H1 (cell line): ENCODE data around the gene GPS1.

Experiments used
- ATF2 ChIP-seq: IDR thresholded peaks from 2 replicates; pipeline ENCODE4 v1.6.1; 2012; ENCODE audit warnings: low read length, inconsistent platforms
- BRCA1 ChIP-seq: IDR thresholded peaks from 2 replicates; pipeline ENCODE4 v1.6.1; 2012; ENCODE audit warnings: low read depth, low read length, improper control_type of control experiment
- CEBPB ChIP-seq: IDR thresholded peaks from 2 replicates; pipeline ENCODE4 v1.6.1; 2012; ENCODE audit warnings: low read depth, low read length
- CREB1 ChIP-seq: IDR thresholded peaks from 2 replicates; pipeline ENCODE4 v1.6.1; 2012; ENCODE audit warnings: inconsistent platforms
- CTCF ChIP-seq, 3 experiments: IDR thresholded peaks; 1 replicate in 2 of 3; 2 replicates in 1 of 3; pipeline versions ENCODE4 v1.5.1 to v1.6.1; 2011; ENCODE audit warnings: low read length in 3 of 3, mild to moderate bottlenecking in 3 of 3, inconsistent platforms in 2 of 3, low read depth in 1 of 3, moderate library complexity in 1 of 3; ENCODE audit not compliant: insufficient read depth in 1 of 3; ENCODE audit errors: control extremely low read depth in 1 of 3
- EGR1 ChIP-seq: IDR thresholded peaks from 2 replicates; pipeline ENCODE4 v1.6.1; 2011; ENCODE audit warnings: low read depth, low read length, borderline replicate concordance
- GTF2F1 ChIP-seq: IDR thresholded peaks from 2 replicates; pipeline ENCODE4 v1.6.1; 2012; ENCODE audit warnings: low read depth, low read length, improper control_type of control experiment, borderline replicate concordance
- KDM5A ChIP-seq: fragments of 200-600 bp; IDR thresholded peaks from 2 replicates; pipeline ENCODE4 v1.7.1; 2012; ENCODE audit warnings: mild to moderate bottlenecking, low read length, inconsistent platforms, mixed read lengths
- MAX ChIP-seq: IDR thresholded peaks from 2 replicates; pipeline ENCODE4 v1.6.1; 2012; ENCODE audit warnings: inconsistent platforms
- POLR2AphosphoS5 ChIP-seq: IDR thresholded peaks from 2 replicates; pipeline ENCODE4 v1.6.1; 2011; ENCODE audit warnings: low read depth, low read length
- ZNF274 ChIP-seq: IDR thresholded peaks from 2 replicates; pipeline ENCODE4 v1.7.0; 2012; ENCODE audit warnings: low read length, borderline replicate concordance; ENCODE audit errors: extremely low read depth

GRCh38 chr17:82095777-82096708 is 44.3 kb downstream of the GPS1 start:
- TF ChIP-seq ZNF274 (no peak), BRCA1 (no peak), CTCF (IDR thresholded peaks at IDR 0.05; ENCODE audit: control extremely low read depth in 1 of 3, insufficient read depth in 1 of 3, low read depth in 1 of 3, low read length in 3 of 3) (no peak), ATF2 (no peak), POLR2AphosphoS5 (peak; percentile 27; the same call in 1 of the 2 replicates), MAX (no peak), EGR1 (no peak), CEBPB (no peak), GTF2F1 (no peak), KDM5A (no peak), CREB1 (no peak)
